Panc1 (cell line): ENCODE results near the gene DCST2. TPM values are rescaled to one million over a fixed set of nuclear protein-coding genes. Genes with fewer than 3 reads are reported as not detected.
A peak's percentile ranks its signal among the peaks of the same experiment; 100 is the strongest.

Source experiments
- ATAC-seq: fragments of 200-7000 bp; cut with Tn5 transposase; 2 replicates; pipeline ENCODE4 v1.9.1; 2020; ENCODE audit warnings: mild to moderate bottlenecking, moderate library complexity
- BruUV-seq: library from RNA; stranded (reverse); fragments of 400-500 nt; replicated peaks from 2 replicates; lab custom pipeline; 2021; lab: Mats Ljungman, UMichigan
- CTCF ChIA-PET: fragments of 300-600 bp; sonication (Branson Sonifier 250); formaldehyde crosslinking; loops from one replicate; lab custom pipeline; 2022; ENCODE audit warnings: antibody characterized with exemption; lab: Charles Lee
- POLR2A ChIA-PET: fragments of 300-600 bp; sonication (Branson Sonifier 250); formaldehyde crosslinking; loops from one replicate; lab custom pipeline; 2022; ENCODE audit warnings: antibody characterized with exemption; lab: Charles Lee
- DNase-seq: peaks from one replicate; pipeline ENCODE4 v3.0.0-alpha.2; 2010; ENCODE audit warnings: low read depth, low spot score
- H3K27ac ChIP-seq: 2 replicates; pipeline ENCODE4 v1.5.1; 2011; ENCODE audit warnings: mild to moderate bottlenecking, low read length, inconsistent platforms
- H3K27me3 ChIP-seq: fragments of 200-500 bp; sonication (Bioruptor generic); 2 replicates; pipeline ENCODE4 v1.6.0; 2014; ENCODE audit warnings: low read length, inconsistent platforms; ENCODE audit not compliant: control insufficient read depth, insufficient read depth
- H3K36me3 ChIP-seq: fragments of 200-500 bp; sonication (Bioruptor generic); 2 replicates; pipeline ENCODE4 v1.5.1; 2014; ENCODE audit warnings: inconsistent platforms, mild to moderate bottlenecking, low read length, moderate library complexity; ENCODE audit not compliant: control insufficient read depth, insufficient read depth
- H3K4me1 ChIP-seq: 2 replicates; pipeline ENCODE4 v1.5.1; 2011; ENCODE audit warnings: inconsistent platforms, mild to moderate bottlenecking, low read length, moderate library complexity; ENCODE audit not compliant: control insufficient read depth, insufficient read depth
- H3K4me3 ChIP-seq, 2 experiments: 2 replicates each; pipeline ENCODE4 v1.5.1; 2011 to 2012; ENCODE audit warnings: low read depth in 2 of 2, low read length in 2 of 2, mild to moderate bottlenecking in 2 of 2, inconsistent platforms in 1 of 2, moderate library complexity in 1 of 2
- H3K9me3 ChIP-seq: fragments of 200-500 bp; sonication (Bioruptor generic); 2 replicates; pipeline ENCODE4 v1.5.1; 2014; ENCODE audit warnings: low read depth, mild to moderate bottlenecking, inconsistent platforms, low read length, moderate library complexity; ENCODE audit not compliant: control insufficient read depth, insufficient read depth
- CTCF ChIP-seq: fragments of 450-650 bp; IDR thresholded peaks from 2 replicates; pipeline ENCODE4 v1.5.1; 2017; ENCODE audit warnings: mild to moderate bottlenecking
- POLR2AphosphoS5 ChIP-seq: IDR thresholded peaks from 2 replicates; pipeline ENCODE4 v1.6.1; 2012; ENCODE audit warnings: mild to moderate bottlenecking, low read depth, low read length, moderate library complexity
- SIN3A ChIP-seq: IDR thresholded peaks from 2 replicates; pipeline ENCODE4 v1.6.1; 2012; ENCODE audit warnings: low read depth, mild to moderate bottlenecking, low read length, moderate library complexity, borderline replicate concordance; ENCODE audit not compliant: insufficient read depth
- TCF7L2 ChIP-seq: IDR thresholded peaks from 2 replicates; pipeline ENCODE4 v1.6.1; 2011; ENCODE audit warnings: mild to moderate bottlenecking, low read depth, low read length, inconsistent platforms
- in situ Hi-C: cut with HindIII; loops from 2 replicates; pipeline ENCODE4 v1.10.0; 2016; ENCODE audit warnings: low sequenced_read_pairs, low pct_unique_long_range_greater_than_20kb
- intact Hi-C: fragments of 100-400 bp; cut with micrococcal nuclease; formaldehyde crosslinking; loops from one replicate; pipeline ENCODE4 v1.10.0; 2022; ENCODE audit not compliant: unreplicated experiment
- total RNA-seq: library from RNA; stranded (reverse); gene quantifications from one replicate; pipeline ENCODE4 v1.2.1, GENCODE V29; 2021; ENCODE audit not compliant: unreplicated experiment
- TF ChIP-seq, protein P1 (sequence below), 2 experiments: IDR thresholded peaks; 2 replicates each; pipeline ENCODE4 v1.6.1; 2011 to 2012; ENCODE audit warnings: low read depth in 2 of 2, control low read depth in 1 of 2, low read length in 1 of 2, mild to moderate bottlenecking in 1 of 2, moderate library complexity in 1 of 2; ENCODE audit not compliant: insufficient read depth in 1 of 2

The DCST2 gene
- total RNA-seq, 1 experiment from 2014 or later, result 0.13 TPM

- Histone ChIP-seq H3K4me3 (peak overlapping the region; percentile 32 to 38), H3K27ac (peak overlapping the region; percentile 78), H3K4me1 (peaks cover 26% of the 10 kb centered on the region), H3K9me3 (no peaks in the 10 kb centered on the region), H3K27me3 (no peaks in the 10 kb centered on the region), H3K36me3 (0 out of 2 replicates have a peak, but pooled peaks cover 7% of the 10 kb centered on the region)
- intact Hi-C loops, result no loop called here
- ChIA-PET CTCF (interaction anchor here (0.5 to 1.5 kb wide), 7 partner anchors 16 to 205 kb away, joined by 3 to 16 read pairs (median 5); partner anchors contain the start of genes SHC1 and ZBTB7B), POLR2A (interaction anchor here (0.6 kb wide), 1 partner anchor 14 kb away, joined by 11 read pairs; no protein-coding TSS in a partner anchor)
- in situ Hi-C loops, result no loop called here
- BruUV-seq, result no TSS peak
- ATAC-seq (no peak; the same call in 1 of the 2 replicates), DNase-seq (no peak)
- TF ChIP-seq SIN3A, result no peak
- TF ChIP-seq, protein P1, sequence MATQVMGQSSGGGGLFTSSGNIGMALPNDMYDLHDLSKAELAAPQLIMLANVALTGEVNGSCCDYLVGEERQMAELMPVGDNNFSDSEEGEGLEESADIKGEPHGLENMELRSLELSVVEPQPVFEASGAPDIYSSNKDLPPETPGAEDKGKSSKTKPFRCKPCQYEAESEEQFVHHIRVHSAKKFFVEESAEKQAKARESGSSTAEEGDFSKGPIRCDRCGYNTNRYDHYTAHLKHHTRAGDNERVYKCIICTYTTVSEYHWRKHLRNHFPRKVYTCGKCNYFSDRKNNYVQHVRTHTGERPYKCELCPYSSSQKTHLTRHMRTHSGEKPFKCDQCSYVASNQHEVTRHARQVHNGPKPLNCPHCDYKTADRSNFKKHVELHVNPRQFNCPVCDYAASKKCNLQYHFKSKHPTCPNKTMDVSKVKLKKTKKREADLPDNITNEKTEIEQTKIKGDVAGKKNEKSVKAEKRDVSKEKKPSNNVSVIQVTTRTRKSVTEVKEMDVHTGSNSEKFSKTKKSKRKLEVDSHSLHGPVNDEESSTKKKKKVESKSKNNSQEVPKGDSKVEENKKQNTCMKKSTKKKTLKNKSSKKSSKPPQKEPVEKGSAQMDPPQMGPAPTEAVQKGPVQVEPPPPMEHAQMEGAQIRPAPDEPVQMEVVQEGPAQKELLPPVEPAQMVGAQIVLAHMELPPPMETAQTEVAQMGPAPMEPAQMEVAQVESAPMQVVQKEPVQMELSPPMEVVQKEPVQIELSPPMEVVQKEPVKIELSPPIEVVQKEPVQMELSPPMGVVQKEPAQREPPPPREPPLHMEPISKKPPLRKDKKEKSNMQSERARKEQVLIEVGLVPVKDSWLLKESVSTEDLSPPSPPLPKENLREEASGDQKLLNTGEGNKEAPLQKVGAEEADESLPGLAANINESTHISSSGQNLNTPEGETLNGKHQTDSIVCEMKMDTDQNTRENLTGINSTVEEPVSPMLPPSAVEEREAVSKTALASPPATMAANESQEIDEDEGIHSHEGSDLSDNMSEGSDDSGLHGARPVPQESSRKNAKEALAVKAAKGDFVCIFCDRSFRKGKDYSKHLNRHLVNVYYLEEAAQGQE (IDR thresholded peaks at IDR 0.05; ENCODE audit: insufficient read depth in 1 of 2, low read depth in 2 of 2, low read length in 1 of 2), result no peak
- no peak; the same call in 1 of the 2 replicates for TF ChIP-seq POLR2AphosphoS5
- no peak for TF ChIP-seq CTCF
- TF ChIP-seq TCF7L2, result no peak
Measured at GRCh38 chr1:155017946-155018316, 15.7 kb downstream of the DCST2 start.

DNA sequence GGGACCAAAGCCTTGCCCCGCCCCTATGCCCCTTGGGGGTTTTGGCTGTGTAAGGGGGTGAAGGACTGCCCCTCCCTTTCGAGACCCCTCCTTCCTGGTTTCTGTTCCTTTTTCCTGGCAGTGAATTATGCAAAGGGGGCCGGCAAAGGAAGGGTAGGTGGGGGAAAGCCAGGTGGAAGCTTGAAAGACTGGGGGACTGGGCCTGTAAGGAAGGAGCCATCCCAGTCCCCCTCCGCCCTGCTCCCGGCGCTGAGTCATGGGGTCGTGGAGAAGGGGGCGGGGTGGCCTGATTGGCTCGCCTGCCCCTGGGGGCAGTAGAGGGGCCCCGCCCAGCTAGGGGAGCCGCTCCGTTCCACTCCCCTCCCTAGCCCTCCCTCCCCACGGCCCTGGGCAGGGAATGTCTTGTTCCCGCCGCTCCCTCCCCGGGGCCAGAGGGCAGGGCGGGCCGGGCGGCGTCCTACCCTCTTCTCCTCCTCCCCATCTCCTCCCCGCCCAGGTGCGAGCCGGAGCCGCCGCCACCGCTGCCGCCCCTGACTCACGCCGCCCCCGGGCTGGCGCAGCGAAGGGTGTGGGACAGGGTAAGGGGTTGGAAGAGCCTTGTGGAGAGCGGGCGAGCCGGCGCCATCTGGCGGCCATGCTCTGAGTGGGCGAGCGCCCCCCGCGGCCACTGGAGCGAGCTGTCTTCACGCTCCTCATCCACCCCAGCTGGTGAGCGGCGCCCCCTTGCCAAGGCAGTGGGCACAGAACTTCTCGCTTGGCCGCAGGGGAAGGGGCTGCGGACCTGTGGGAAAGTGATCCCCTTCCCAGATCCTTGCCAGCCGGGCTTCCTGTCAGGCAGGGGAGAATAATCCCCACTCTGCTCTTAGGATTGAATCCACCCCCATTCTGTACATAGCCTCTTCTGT, 16.3 kb downstream of the DCST2 start:
- TF ChIP-seq, protein P1 (IDR thresholded peaks at IDR 0.05; ENCODE audit: insufficient read depth in 1 of 2, low read depth in 2 of 2, low read length in 1 of 2), result 0 out of 4 replicates have a peak, but pooled peaks of 1 of the 2 experiments have one; percentile 40
- TF ChIP-seq POLR2AphosphoS5 (peak; percentile 80), TCF7L2 (no peak), SIN3A (peak; percentile 59; the same call in 1 of the 2 replicates), CTCF (peak; percentile 100)
- H3K9me3 ChIP-seq, result no peaks in the 10 kb centered on the region
- H3K27me3 ChIP-seq, result no peaks in the 10 kb centered on the region
- ATAC-seq (peak; percentile 92), DNase-seq (no peak)
- H3K27ac ChIP-seq, result peak overlapping the region; percentile 78
- POLR2A ChIA-PET, result interaction anchor here (0.6 kb wide), 1 partner anchor 15 kb away, joined by 11 read pairs; no protein-coding TSS in a partner anchor
- CTCF ChIA-PET, result interaction anchor here (0.5 to 1.5 kb wide), 12 partner anchors 15 to 204 kb away, joined by 3 to 16 read pairs (median 4); partner anchors contain the start of genes LENEP, SHC1 and ZBTB7B
- 0 out of 2 replicates have a peak, but pooled peaks cover 7% of the 10 kb centered on the region for H3K36me3 ChIP-seq
- in situ Hi-C loops, result no loop called here
- peak overlapping the region; percentile 32 to 38 for H3K4me3 ChIP-seq
- no TSS peak for BruUV-seq
- peaks cover 31% of the 10 kb centered on the region for H3K4me1 ChIP-seq
- intact Hi-C loops, result no loop called here
